ENCODE measurements around the gene MAP3K14. TPM values are rescaled to one million over a fixed set of nuclear protein-coding genes. Genes with fewer than 3 reads are reported as not detected.

The MAP3K14 gene
- total and polyA plus RNA-seq, 7 donors, result 12.4 to 53.5 (median 24.6) TPM

- no peak for ATAC-seq
- H3K27me3 ChIP-seq (ENCODE audit: insufficient read depth in 3 of 3, low read length in 2 of 3), result no peaks in the 10 kb centered on the region
- intact Hi-C loops (cut with DNase I), result no loop called here
- WGBS, 3 donors, result 73 to 74% (median 74%) methylated on average over 4 of the region's 4 CpGs
- H3K4me3 ChIP-seq, result no peak overlapping the region
- no peak for TF ChIP-seq CTCF (IDR thresholded peaks at IDR 0.05)
- no peaks in the 10 kb centered on the region for H3K9me3 ChIP-seq
- no peak for DNase-seq
- no peaks in the 10 kb centered on the region for H3K36me3 ChIP-seq (ENCODE audit: insufficient read depth in 1 of 2, low read depth in 1 of 2)
- H3K27ac ChIP-seq, result no peak overlapping the region
- peaks cover 3% of the 10 kb centered on the region for H3K4me1 ChIP-seq
Measured at GRCh38 chr17:45332989-45333701, 16.3 kb upstream of the MAP3K14 start.

- Histone ChIP-seq H3K9me3 (no peaks in the 10 kb centered on the region), H3K4me1 (peaks cover 3% of the 10 kb centered on the region), H3K27me3 (ENCODE audit: insufficient read depth in 3 of 3, low read length in 2 of 3) (no peaks in the 10 kb centered on the region), H3K36me3 (ENCODE audit: insufficient read depth in 1 of 2, low read depth in 1 of 2) (no peaks in the 10 kb centered on the region), H3K27ac (no peak overlapping the region), H3K4me3 (no peak overlapping the region)
- DNase-seq, result no peak
- ATAC-seq, result no peak
- intact Hi-C loops (cut with DNase I), result no loop called here
- 90 to 92% (median 91%) methylated on average over 5 of the region's 5 CpGs for WGBS, 3 donors
- TF ChIP-seq CTCF (IDR thresholded peaks at IDR 0.05), result no peak
Measured at GRCh38 chr17:45332505-45332904, 15.7 kb upstream of the MAP3K14 start.

- 88 to 91% (median 89%) methylated on average over 7 of the region's 7 CpGs for WGBS, 3 donors
- Histone ChIP-seq H3K9me3 (no peaks in the 10 kb centered on the region), H3K27ac (no peak overlapping the region), H3K4me1 (peaks cover 3% of the 10 kb centered on the region), H3K36me3 (ENCODE audit: insufficient read depth in 1 of 2, low read depth in 1 of 2) (no peaks in the 10 kb centered on the region), H3K27me3 (ENCODE audit: insufficient read depth in 3 of 3, low read length in 2 of 3) (no peaks in the 10 kb centered on the region), H3K4me3 (no peak overlapping the region)
- intact Hi-C loops (cut with DNase I), result no loop called here
- ATAC-seq (no peak), DNase-seq (no peak)
- TF ChIP-seq CTCF (IDR thresholded peaks at IDR 0.05), result no peak
Measured at GRCh38 chr17:45326626-45327025, 9.8 kb upstream of the MAP3K14 start.

- Histone ChIP-seq H3K36me3 (ENCODE audit: insufficient read depth in 1 of 2, low read depth in 1 of 2) (no peaks in the 10 kb centered on the region), H3K27ac (no peak overlapping the region), H3K27me3 (ENCODE audit: insufficient read depth in 3 of 3, low read length in 2 of 3) (no peaks in the 10 kb centered on the region), H3K4me1 (peaks cover 7% of the 10 kb centered on the region), H3K9me3 (no peaks in the 10 kb centered on the region), H3K4me3 (no peak overlapping the region)
- ATAC-seq (peak in 3 of 4 donors; percentile 41 to 55 (median 50)), DNase-seq (no peak)
- no peak for TF ChIP-seq CTCF (IDR thresholded peaks at IDR 0.05)
- intact Hi-C loops (cut with DNase I), result loop anchor here in 1 of 2 donors (2.0 kb wide), 1 partner anchor 47 kb away; no protein-coding TSS in a partner anchor
- 24 to 43% (median 36%) methylated on average over 4 of the region's 4 CpGs for WGBS, 3 donors
Measured at GRCh38 chr17:45325810-45326209, 9.0 kb upstream of the MAP3K14 start.

GRCh38 chr17:45324336-45324735 is 7.5 kb upstream of the MAP3K14 start:
- no peak overlapping the region for H3K27ac ChIP-seq
- peaks cover 3% of the 10 kb centered on the region for H3K4me1 ChIP-seq
- ATAC-seq, result no peak
- H3K36me3 ChIP-seq (ENCODE audit: insufficient read depth in 1 of 2, low read depth in 1 of 2), result no peaks in the 10 kb centered on the region
- H3K27me3 ChIP-seq (ENCODE audit: insufficient read depth in 3 of 3, low read length in 2 of 3), result no peaks in the 10 kb centered on the region
- no peaks in the 10 kb centered on the region for H3K9me3 ChIP-seq
- no peak overlapping the region for H3K4me3 ChIP-seq
- WGBS, 3 donors, result 96 to 100% (median 100%) methylated on average over 1 of the region's 1 CpG
- DNase-seq, result no peak
- no peak for TF ChIP-seq CTCF (IDR thresholded peaks at IDR 0.05)
- intact Hi-C loops (cut with DNase I), result loop anchor here in 1 of 2 donors (2.0 kb wide), 1 partner anchor 48 kb away; no protein-coding TSS in a partner anchor
